Measurements from ENCODE around the gene TRIP12. TPM values are rescaled to one million over a fixed set of nuclear protein-coding genes. Genes with fewer than 3 reads are reported as not detected.
A peak's percentile ranks its signal among the peaks of the same experiment; 100 is the strongest.

TRIP12 gene
- total RNA-seq, 2 experiments from 2014 or later, result 208 to 212 TPM

GRCh38 chr2:229921101-229921891 is 513 bp downstream of the TRIP12 start:
- ChIA-PET POLR2A (interaction anchor here (0.6 to 1.8 kb wide), 11 partner anchors 10 to 298 kb away, joined by 3 to 8 read pairs (median 4); no protein-coding TSS in a partner anchor), CTCF (interaction anchor here (1.0 to 2.0 kb wide), 7 partner anchors 9 to 238 kb away, joined by 3 to 7 read pairs (median 4); partner anchors contain the start of gene SLC16A14)
- H3K27me3 Mint-ChIP-seq, result no peaks in the 10 kb centered on the region
- intact Hi-C loops (cut with micrococcal nuclease), result no loop called here
- H3K9me3 Mint-ChIP-seq, result no peaks in the 10 kb centered on the region
- peak overlapping the region; percentile 99 for H3K4me3 Mint-ChIP-seq
- DNase-seq (peak; percentile 74), ATAC-seq (no peak)
- H3K4me1 Mint-ChIP-seq (ENCODE audit: low read depth), result peaks cover 41% of the 10 kb centered on the region
- no peak for TF ChIP-seq CTCF (IDR thresholded peaks at IDR 0.05)
- peak overlapping the region; percentile 100 for H3K27ac Mint-ChIP-seq
- peaks cover 27% of the 10 kb centered on the region for H3K36me3 Mint-ChIP-seq (ENCODE audit: low read depth)

GRCh38 chr2:229920011-229920641 is 1.7 kb downstream of the TRIP12 start:
- Mint-ChIP-seq H3K36me3 (ENCODE audit: low read depth) (peaks cover 27% of the 10 kb centered on the region), H3K9me3 (no peaks in the 10 kb centered on the region), H3K27ac (peak overlapping the region; percentile 99), H3K4me1 (ENCODE audit: low read depth) (peaks cover 45% of the 10 kb centered on the region), H3K27me3 (no peaks in the 10 kb centered on the region), H3K4me3 (peak overlapping the region; percentile 99)
- no peak for ATAC-seq
- peak; percentile 50 for DNase-seq
- TF ChIP-seq CTCF (IDR thresholded peaks at IDR 0.05), result no peak
- ChIA-PET POLR2A (interaction anchor here (0.8 to 1.8 kb wide), 5 partner anchors 9 to 85 kb away, joined by 3 to 6 read pairs (median 3); no protein-coding TSS in a partner anchor), CTCF (interaction anchor here (1.1 kb wide), 1 partner anchor 9 kb away, joined by 4 read pairs; no protein-coding TSS in a partner anchor)
- intact Hi-C loops (cut with micrococcal nuclease), result no loop called here

- peaks cover 32% of the 10 kb centered on the region for H3K36me3 Mint-ChIP-seq (ENCODE audit: low read depth)
- no peaks in the 10 kb centered on the region for H3K9me3 Mint-ChIP-seq
- H3K4me1 Mint-ChIP-seq (ENCODE audit: low read depth), result peaks cover 51% of the 10 kb centered on the region
- DNase-seq, result no peak
- ATAC-seq, result no peak
- ChIA-PET CTCF (no interaction called here), POLR2A (no interaction called here)
- H3K4me3 Mint-ChIP-seq, result no peak overlapping the region
- no peak for TF ChIP-seq CTCF (IDR thresholded peaks at IDR 0.05)
- H3K27me3 Mint-ChIP-seq, result no peaks in the 10 kb centered on the region
- intact Hi-C loops (cut with micrococcal nuclease), result loop anchor here (5.0 kb wide), 1 partner anchor 115 kb away; no protein-coding TSS in a partner anchor
- H3K27ac Mint-ChIP-seq, result peak overlapping the region; percentile 30
These were observed 4.0 kb downstream of the TRIP12 start for GRCh38 chr2:229917793-229918192.

GRCh38 chr2:229914171-229914570 is 7.6 kb downstream of the TRIP12 start:
- no peak for DNase-seq
- TF ChIP-seq CTCF (IDR thresholded peaks at IDR 0.05), result no peak
- Mint-ChIP-seq H3K27ac (no peak overlapping the region), H3K4me1 (ENCODE audit: low read depth) (peaks cover 67% of the 10 kb centered on the region), H3K27me3 (no peaks in the 10 kb centered on the region), H3K36me3 (ENCODE audit: low read depth) (peaks cover 24% of the 10 kb centered on the region), H3K9me3 (no peaks in the 10 kb centered on the region), H3K4me3 (no peak overlapping the region)
- POLR2A ChIA-PET, result no interaction called here
- ATAC-seq, result no peak
- intact Hi-C loops (cut with micrococcal nuclease), result no loop called here
- CTCF ChIA-PET, result interaction anchor here (1.7 kb wide), 1 partner anchor 134 kb away, joined by 5 read pairs; no protein-coding TSS in a partner anchor

All from activated CD8-positive, alpha-beta T cell treated with anti-CD3 and anti-CD28 coated beads for 36 hours (primary cell).